Colonic mucosa (tissue), 4 donors: ENCODE data around the gene CDK5. TPM values are rescaled to one million over a fixed set of nuclear protein-coding genes. Genes with fewer than 3 reads are reported as not detected.

Experiments used
- DNase-seq: peaks from one replicate; pipeline ENCODE4 v3.0.0-alpha.2; 2020
- H3K27ac ChIP-seq: fragments of 200-600 bp; one replicate; pipeline ENCODE4 v1.8.0; 2021
- H3K27me3 ChIP-seq: fragments of 200-600 bp; one replicate; pipeline ENCODE4 v1.8.0; 2021
- H3K36me3 ChIP-seq: fragments of 200-600 bp; one replicate; pipeline ENCODE4 v1.8.0; 2021
- H3K4me1 ChIP-seq: fragments of 200-600 bp; one replicate; pipeline ENCODE4 v1.8.0; 2021; ENCODE audit warnings: mild to moderate bottlenecking
- H3K4me3 ChIP-seq: fragments of 200-600 bp; one replicate; pipeline ENCODE4 v1.8.0; 2021
- H3K9ac ChIP-seq, 2 donors: one replicate each; pipeline ENCODE4 v1.7.0; 2013; ENCODE audit warnings: control low read depth in 2 of 2, low read depth in 2 of 2, low read length in 2 of 2
- H3K9me3 ChIP-seq: fragments of 200-600 bp; one replicate; pipeline ENCODE4 v1.8.0; 2021
- CTCF ChIP-seq: fragments of 200-600 bp; IDR thresholded peaks from one replicate; pipeline ENCODE4 v1.8.0; 2022; ENCODE audit warnings: antibody characterized with exemption, mild to moderate bottlenecking
- intact Hi-C: fragments of 100-400 bp; cut with DNase I; formaldehyde crosslinking; loops from one replicate; pipeline ENCODE4 v1.14.1; 2022
- total RNA-seq, 2 donors: library from RNA; stranded (reverse); fragmentation: NEBNext Ultra II Directional in 1 of 2; extraction: Animal tissue kit (Norgen Biotek cat#: 25700) in 1 of 2; gene quantifications; one replicate each; pipeline ENCODE4 v1.2.1, GENCODE V29; 2021
- donor health status: healthy.
- donor health status: DM: no; HTN: no; CAD: no.
- donor health status: DM: no; HTN: no; CAD: no.

CDK5 gene
- total RNA-seq, 2 donors from 2014 or later = 11.3 to 15.9 TPM

- Histone ChIP-seq H3K4me3 (no peak overlapping the region), H3K4me1 (no peaks in the 10 kb centered on the region), H3K27ac (no peak overlapping the region), H3K9me3 (no peaks in the 10 kb centered on the region), H3K27me3 (no peaks in the 10 kb centered on the region), H3K36me3 (no peaks in the 10 kb centered on the region), H3K9ac (peak overlapping the region in 1 of 2 donors; percentile 21)
- peak; percentile 60 for TF ChIP-seq CTCF
- peak; percentile 71 for DNase-seq
- intact Hi-C loops = no loop called here
Observed at GRCh38 chr7:151008511-151009323, 49.0 kb downstream of the CDK5 start.

- DNase-seq = no peak
- no peaks in the 10 kb centered on the region for H3K27me3 ChIP-seq
- no peaks in the 10 kb centered on the region for H3K9me3 ChIP-seq
- H3K4me1 ChIP-seq = no peaks in the 10 kb centered on the region
- H3K36me3 ChIP-seq = no peaks in the 10 kb centered on the region
- TF ChIP-seq CTCF = no peak
- intact Hi-C loops = no loop called here
- no peak overlapping the region for H3K4me3 ChIP-seq
- peak overlapping the region in 1 of 2 donors; percentile 21 for H3K9ac ChIP-seq
- no peak overlapping the region for H3K27ac ChIP-seq
Observed at GRCh38 chr7:151008143-151008510, 49.6 kb downstream of the CDK5 start.

GRCh38 chr7:151007469-151007898, 50.2 kb downstream of the CDK5 start:
- Histone ChIP-seq H3K4me1 (no peaks in the 10 kb centered on the region), H3K9ac (no peak overlapping the region), H3K27ac (no peak overlapping the region)

GRCh38 chr7:151006590-151007300, 51.0 kb downstream of the CDK5 start:
- no peaks in the 10 kb centered on the region for H3K4me1 ChIP-seq
- H3K36me3 ChIP-seq = no peaks in the 10 kb centered on the region
- H3K27ac ChIP-seq = no peak overlapping the region
- no peaks in the 10 kb centered on the region for H3K27me3 ChIP-seq
- H3K9me3 ChIP-seq = no peaks in the 10 kb centered on the region
- no peak overlapping the region for H3K9ac ChIP-seq
- intact Hi-C loops = no loop called here
- no peak for DNase-seq
- no peak for TF ChIP-seq CTCF
- no peak overlapping the region for H3K4me3 ChIP-seq

More at GRCh38 chr7:151007469-151007898, 50.2 kb downstream of the CDK5 start:
- intact Hi-C loops = no loop called here
- no peaks in the 10 kb centered on the region for H3K9me3 ChIP-seq
- no peaks in the 10 kb centered on the region for H3K36me3 ChIP-seq
- no peak for DNase-seq
- H3K27me3 ChIP-seq = no peaks in the 10 kb centered on the region
- no peak for TF ChIP-seq CTCF
- H3K4me3 ChIP-seq = no peak overlapping the region

GRCh38 chr7:151005566-151005965, 52.1 kb downstream of the CDK5 start:
- H3K9ac ChIP-seq = no peak overlapping the region
- no peak overlapping the region for H3K27ac ChIP-seq
- no peaks in the 10 kb centered on the region for H3K27me3 ChIP-seq
- intact Hi-C loops = no loop called here
- no peak overlapping the region for H3K4me3 ChIP-seq
- TF ChIP-seq CTCF = no peak
- no peaks in the 10 kb centered on the region for H3K4me1 ChIP-seq
- H3K36me3 ChIP-seq = no peaks in the 10 kb centered on the region
- DNase-seq = no peak
- H3K9me3 ChIP-seq = no peaks in the 10 kb centered on the region

Other genes with a start within 250 kb of the CDK5 start
- gene AOC1, start 205.4 kb downstream of the CDK5 start, total RNA-seq = 100 to 1,000 TPM; 308 to 353 TPM
- gene KCNH2, start 79.6 kb downstream of the CDK5 start, total RNA-seq = 1 to 10 TPM; 3.3 to 8.8 TPM
- gene NOS3, start 66.9 kb downstream of the CDK5 start, total RNA-seq = 1 to 10 TPM; 4.0 to 4.2 TPM
- 1 to 10 TPM in 1 of 2 donors, under 1 TPM in 1; 0.66 to 1.2 TPM for gene ATG9B, start 33.4 kb downstream of the CDK5 start, total RNA-seq
- gene ABCB8, start 29.4 kb downstream of the CDK5 start, total RNA-seq = 10 to 100 TPM; 26.7 to 59.5 TPM
- 1 to 10 TPM; 1.0 to 2.2 TPM for gene ASIC3, start 9.4 kb downstream of the CDK5 start, total RNA-seq
- gene SLC4A2, start 1.7 kb upstream of the CDK5 start, total RNA-seq = 100 to 1,000 TPM in 1 of 2 donors, 10 to 100 TPM in 1; 76.7 to 169 TPM
- gene FASTK, start 22.9 kb upstream of the CDK5 start, total RNA-seq = 100 to 1,000 TPM in 1 of 2 donors, 10 to 100 TPM in 1; 67.0 to 149 TPM
- 100 to 1,000 TPM in 1 of 2 donors, 10 to 100 TPM in 1; 73.4 to 103 TPM for gene TMUB1, start 25.6 kb upstream of the CDK5 start, total RNA-seq
- gene AGAP3, start 28.6 kb upstream of the CDK5 start, total RNA-seq = 10 to 100 TPM; 50.8 to 79.2 TPM
- gene GBX1, start 109.8 kb upstream of the CDK5 start, total RNA-seq = not detected
- not detected for gene ASB10, start 129.4 kb upstream of the CDK5 start, total RNA-seq
- not detected for gene H2BK1, start 152.6 kb upstream of the CDK5 start, total RNA-seq
- 10 to 100 TPM; 25.6 to 38.3 TPM for gene ABCF2, start 169.3 kb upstream of the CDK5 start, total RNA-seq
- gene CHPF2, start 174.6 kb upstream of the CDK5 start, total RNA-seq = 10 to 100 TPM; 36.2 to 42.7 TPM
- gene SMARCD3, start 190.8 kb upstream of the CDK5 start, total RNA-seq = 1 to 10 TPM; 4.3 to 6.7 TPM